GM23248 (cell line): ENCODE measurements around the gene DGKI.

Source experiments
- EZH2 ChIP-seq: fragments of 200-600 bp; sonication (generic); IDR thresholded peaks from 2 replicates; pipeline ENCODE4 v1.6.1; 2018; ENCODE audit warnings: antibody characterized with exemption, mild to moderate bottlenecking; ENCODE audit not compliant: insufficient read depth, poor library complexity, severe bottlenecking
- EZH2phosphoT487 ChIP-seq: fragments of 200-600 bp; sonication (generic); IDR thresholded peaks from 2 replicates; pipeline ENCODE4 v1.6.1; 2018; ENCODE audit warnings: antibody characterized with exemption, moderate library complexity, mild to moderate bottlenecking, low read depth; ENCODE audit not compliant: insufficient read depth

GRCh38 chr7:137703291-137704010, 143.3 kb downstream of the DGKI start:
- TF ChIP-seq EZH2 (no peak), EZH2phosphoT487 (no peak)
